ENCODE results near the gene TNRC18.
"Not testable (repeated sequence)": the region's sequence is repeated elsewhere in the genome, so short reads cannot be mapped to it uniquely, and the experiment has no call there.

TNRC18 gene

GRCh38 chr7:5349437-5350173, 74.0 kb downstream of the TNRC18 start:
- no peak for DNase-seq (ENCODE audit: low spot score)

DNA sequence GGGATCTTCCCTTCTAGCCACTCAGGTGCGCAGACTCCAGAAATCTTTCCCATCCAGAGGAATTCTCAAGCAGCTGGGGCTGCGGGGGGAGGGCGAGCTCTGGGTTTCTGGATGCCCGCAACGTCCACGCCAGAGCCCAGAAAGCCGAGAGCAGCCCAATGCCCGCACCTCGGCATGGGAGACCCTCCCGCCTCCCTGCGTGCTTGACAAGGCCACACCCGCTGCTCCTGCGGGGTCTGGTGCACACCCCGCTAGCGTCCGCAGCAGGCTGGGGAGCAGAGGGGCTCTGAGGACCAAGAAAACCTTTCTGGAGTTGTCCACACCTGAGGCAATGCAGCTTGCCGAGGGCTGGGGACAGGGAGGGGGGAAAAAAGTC, 74.6 kb downstream of the TNRC18 start:
- no peak for DNase-seq (ENCODE audit: low spot score)

GRCh38 chr7:5348134-5349004, 75.3 kb downstream of the TNRC18 start:
- DNase-seq (ENCODE audit: low spot score) = no peak

GRCh38 chr7:5345671-5346070, 78.0 kb downstream of the TNRC18 start:
- DNase-seq (ENCODE audit: low spot score) = no peak

DNA sequence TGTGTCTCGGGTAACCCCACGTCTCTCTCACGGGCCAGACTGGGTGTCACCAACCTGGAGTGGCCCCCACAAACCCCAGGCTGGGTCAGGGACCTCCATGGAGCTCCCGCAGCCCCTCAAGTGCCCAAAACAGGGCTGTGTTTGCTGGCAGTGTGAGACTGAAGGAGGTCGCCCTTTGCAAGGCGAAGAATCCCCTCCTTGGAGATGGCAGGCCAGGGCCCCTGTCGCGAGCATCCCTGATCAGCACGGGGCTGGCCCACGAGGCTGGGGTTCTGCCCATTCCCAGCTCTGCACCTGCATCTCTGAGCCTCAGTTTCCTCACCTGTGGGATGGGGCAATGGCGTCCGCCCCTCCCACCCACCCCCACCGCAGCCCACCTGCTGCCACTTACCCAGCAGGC, 78.5 kb downstream of the TNRC18 start:
- DNase-seq (ENCODE audit: low spot score) = no peak

DNA sequence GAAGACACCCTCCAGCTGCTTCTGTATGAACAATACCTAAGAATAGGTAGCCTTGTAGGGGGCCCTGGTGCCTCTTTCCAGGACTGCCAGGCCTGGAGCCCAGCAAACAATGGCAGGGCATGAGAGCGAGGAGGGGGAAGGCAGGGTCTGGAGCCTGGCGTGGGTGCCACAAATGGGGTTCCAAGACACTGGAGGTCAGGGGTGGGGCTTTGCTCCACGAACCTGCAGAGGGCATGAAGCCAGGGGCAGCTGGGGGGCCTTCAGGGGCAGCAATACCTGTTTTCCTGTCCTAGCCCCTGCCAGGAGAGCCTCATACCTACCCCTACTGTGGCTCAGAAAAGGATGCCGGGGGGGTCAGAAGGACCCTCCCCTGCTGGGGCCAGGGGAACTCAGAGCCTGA, 79.3 kb downstream of the TNRC18 start:
- no peak for DNase-seq (ENCODE audit: low spot score)

- no peak for DNase-seq (ENCODE audit: low spot score)
Measured at GRCh38 chr7:5343884-5344283, 79.8 kb downstream of the TNRC18 start.

- DNase-seq (ENCODE audit: low spot score) = no peak
Measured at GRCh38 chr7:5342631-5343030, 81.0 kb downstream of the TNRC18 start.

DNA sequence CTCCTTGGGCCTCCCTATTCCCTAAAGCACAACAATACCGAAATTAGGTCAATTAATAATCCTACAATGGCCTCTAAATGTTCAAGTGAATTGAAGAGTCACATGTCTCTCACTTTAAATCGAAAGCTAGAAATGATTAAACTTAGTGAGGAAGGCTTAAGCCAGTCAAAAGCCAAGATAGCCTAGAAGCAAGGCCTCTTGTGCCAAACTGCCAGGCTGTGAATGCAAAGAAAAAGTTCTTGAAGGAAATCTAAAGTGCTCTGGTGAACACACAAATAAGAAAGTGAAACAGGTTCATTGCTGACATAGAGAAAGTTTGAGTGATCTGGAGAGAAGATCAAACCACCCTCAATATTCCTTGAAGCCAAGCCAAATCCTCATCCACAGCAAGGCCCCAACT, 83.7 kb downstream of the TNRC18 start:
- no peak for DNase-seq (ENCODE audit: low spot score)

GRCh38 chr7:5337047-5337446, 86.6 kb downstream of the TNRC18 start:
- DNase-seq (ENCODE audit: low spot score) = no peak

DNA sequence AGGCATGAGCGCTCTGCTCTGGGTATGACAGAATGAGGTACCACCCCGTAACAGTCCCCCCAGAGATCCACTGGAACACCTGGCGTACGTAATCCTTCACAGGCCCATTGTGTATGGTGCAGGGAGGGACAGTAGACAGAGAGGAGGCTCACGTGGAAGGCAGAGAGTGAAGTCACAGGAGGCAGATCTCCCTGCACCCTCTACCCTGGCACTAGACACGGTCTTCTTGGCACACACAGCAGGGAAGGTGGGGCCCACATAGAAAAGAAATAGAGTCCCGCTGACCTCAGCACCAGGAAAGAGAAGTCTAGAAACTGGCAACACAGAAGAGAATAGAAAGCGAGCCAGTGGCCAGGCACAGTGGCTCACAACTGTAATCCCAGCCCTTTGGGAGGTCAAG, 89.0 kb downstream of the TNRC18 start:
- no peak for DNase-seq (ENCODE audit: low spot score)

- no peak for DNase-seq (ENCODE audit: low spot score)
Measured at GRCh38 chr7:5333121-5334045, 90.3 kb downstream of the TNRC18 start.

- DNase-seq (ENCODE audit: low spot score) = no peak
Measured at GRCh38 chr7:5332579-5332978, 91.1 kb downstream of the TNRC18 start.

- no peak for DNase-seq (ENCODE audit: low spot score)
Measured at GRCh38 chr7:5330288-5330687, 93.3 kb downstream of the TNRC18 start.

GRCh38 chr7:5324961-5325360, 98.7 kb downstream of the TNRC18 start:
- no peak for DNase-seq (ENCODE audit: low spot score)

GRCh38 chr7:5323800-5324781, 99.5 kb downstream of the TNRC18 start:
- not testable (repeated sequence) for DNase-seq (ENCODE audit: low spot score)

- DNase-seq (ENCODE audit: low spot score) = no peak
Measured at GRCh38 chr7:5322621-5323410, 100.8 kb downstream of the TNRC18 start.

DNA sequence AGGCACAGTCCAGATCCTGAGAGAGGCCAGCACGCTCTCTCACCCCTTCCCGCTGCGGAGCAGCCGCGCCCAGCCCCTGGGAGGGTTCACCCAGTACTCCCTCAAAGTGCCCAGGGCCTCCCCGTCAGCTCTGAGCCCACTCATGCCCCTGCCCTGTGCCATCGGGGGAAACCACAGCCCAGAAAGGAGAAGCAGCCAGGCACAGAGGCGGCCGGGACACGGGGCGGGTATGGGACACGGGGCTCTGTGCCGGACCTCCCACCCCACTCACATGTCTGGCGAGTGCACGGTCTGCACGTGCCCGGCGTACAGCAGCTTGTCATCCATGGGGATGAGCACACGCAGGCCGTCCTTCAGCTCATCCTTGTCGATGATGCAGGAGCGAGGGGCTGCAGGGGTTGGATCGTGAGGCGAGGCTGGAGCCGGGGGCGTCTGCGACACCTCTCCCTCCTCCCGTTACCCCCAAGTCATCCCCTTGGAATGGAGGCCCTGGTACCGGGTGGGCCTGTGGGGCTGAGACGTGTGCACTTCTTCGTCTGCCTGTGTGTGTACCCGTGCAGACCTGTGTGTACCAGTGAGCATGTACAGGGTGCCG, 102.7 kb downstream of the TNRC18 start:
- DNase-seq (ENCODE audit: low spot score) = no peak

DNA sequence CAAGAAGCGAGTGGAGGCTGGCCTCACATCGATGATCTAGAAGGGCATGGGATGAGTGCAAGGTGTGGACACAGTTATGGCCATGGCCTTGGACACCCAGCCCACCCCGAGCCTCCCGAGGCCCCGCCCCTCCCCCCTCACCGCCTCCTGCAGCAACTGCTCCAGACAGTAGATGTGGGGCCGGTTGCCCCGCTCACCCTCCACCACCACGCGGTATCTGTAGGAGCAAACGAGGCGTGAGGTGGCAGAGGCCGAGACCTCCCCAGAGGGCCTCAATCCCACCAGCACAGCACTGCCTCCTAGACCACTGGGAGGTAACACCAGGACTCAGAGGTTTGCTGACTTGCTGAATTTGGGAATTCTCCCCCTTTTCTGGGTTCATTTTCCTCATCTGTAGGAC, 103.2 kb downstream of the TNRC18 start:
- DNase-seq (ENCODE audit: low spot score) = no peak

DNA sequence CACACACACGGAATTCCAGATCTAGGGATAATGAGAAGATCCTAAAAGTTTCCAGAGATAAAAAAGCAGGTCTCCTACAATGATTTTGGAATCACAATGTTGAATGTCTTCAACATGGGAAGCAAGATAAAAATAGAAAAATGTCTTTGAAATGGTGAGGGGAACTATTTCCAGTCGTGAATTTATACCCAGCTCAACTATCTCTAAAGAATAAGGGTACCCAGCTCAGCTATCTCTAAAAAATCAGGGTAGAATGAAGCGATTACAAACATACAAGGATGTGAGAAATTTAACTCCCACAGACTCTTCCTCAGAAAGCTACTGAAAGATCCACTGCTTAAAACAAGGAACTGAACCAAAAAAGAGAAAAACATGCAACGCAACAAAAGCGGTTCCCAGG, 105.0 kb downstream of the TNRC18 start:
- DNase-seq (ENCODE audit: low spot score) = not testable (repeated sequence)
